Neural cell (in vitro differentiated cells): ENCODE measurements around the gene TBX4. TPM values are rescaled to one million over a fixed set of nuclear protein-coding genes. Genes with fewer than 3 reads are reported as not detected.

Source experiments
- H2AFZ ChIP-seq: fragments of 200-600, 300-800 bp; sonication (generic), shearing (Covaris generic); 2 replicates; pipeline ENCODE4 v1.6.0; 2014; ENCODE audit warnings: low read depth, mild to moderate bottlenecking, antibody characterized with exemption, low read length, moderate library complexity
- H3F3A ChIP-seq: fragments of 200-600 bp; shearing (Covaris generic); 2 replicates; pipeline ENCODE4 v1.6.1; 2016; ENCODE audit warnings: mild to moderate bottlenecking, moderate library complexity, mixed read lengths, antibody characterized with exemption, low read length; ENCODE audit not compliant: insufficient read depth, poor library complexity, severe bottlenecking
- H3K27ac ChIP-seq: fragments of 200-600, 300-800 bp; sonication (generic), shearing (Covaris generic); 2 replicates; pipeline ENCODE4 v1.5.1; 2014; ENCODE audit warnings: mild to moderate bottlenecking, low read length, moderate library complexity
- H3K27me3 ChIP-seq: fragments of 300-800, 200-600 bp; sonication (generic), shearing (Covaris generic); 2 replicates; pipeline ENCODE4 v1.6.0; 2014; ENCODE audit warnings: mild to moderate bottlenecking, low read depth, low read length, moderate library complexity; ENCODE audit not compliant: insufficient read depth
- H3K36me3 ChIP-seq: fragments of 300-800, 200-600 bp; sonication (generic), shearing (Covaris generic); 2 replicates; pipeline ENCODE4 v1.5.1; 2014; ENCODE audit warnings: mild to moderate bottlenecking, antibody characterized with exemption, low read length, moderate library complexity; ENCODE audit not compliant: insufficient read depth
- H3K4me2 ChIP-seq: fragments of 300-800, 200-600 bp; sonication (generic), shearing (Covaris generic); 2 replicates; pipeline ENCODE4 v1.6.0; 2014; ENCODE audit warnings: mild to moderate bottlenecking, low read length
- H3K4me3 ChIP-seq: fragments of 300-800, 200-600 bp; sonication (generic), shearing (Covaris generic); 2 replicates; pipeline ENCODE4 v1.5.1; 2014; ENCODE audit warnings: mild to moderate bottlenecking, low read length, moderate library complexity
- H3K79me2 ChIP-seq: fragments of 200-600 bp; shearing (Covaris generic); replicated peaks from 2 replicates; pipeline ENCODE4 v1.6.0; 2014; ENCODE audit warnings: mild to moderate bottlenecking, low read length, moderate library complexity; ENCODE audit not compliant: insufficient read depth
- H3K9ac ChIP-seq: fragments of 300-800, 200-600 bp; sonication (generic), shearing (Covaris generic); 2 replicates; pipeline ENCODE4 v1.6.1; 2016; ENCODE audit warnings: mild to moderate bottlenecking, low read length, mixed read lengths
- H3K9me2 ChIP-seq: fragments of 200-600 bp; shearing (Covaris generic); 2 replicates; pipeline ENCODE4 v1.6.1; 2016; ENCODE audit warnings: mild to moderate bottlenecking, low read length, mixed read lengths; ENCODE audit not compliant: insufficient read depth
- H3K9me3 ChIP-seq: fragments of 200-600, 300-800 bp; sonication (generic), shearing (Covaris generic); 2 replicates; pipeline ENCODE4 v1.6.1; 2016; ENCODE audit warnings: mild to moderate bottlenecking, mixed run types, low read length, moderate library complexity, mixed read lengths
- H4K20me1 ChIP-seq: fragments of 200-600 bp; shearing (Covaris generic); 2 replicates; pipeline ENCODE4 v1.6.1; 2016; ENCODE audit warnings: mild to moderate bottlenecking, mixed run types; ENCODE audit not compliant: insufficient read depth
- EP300 ChIP-seq: fragments of 450-650 bp; conservative IDR thresholded peaks from 2 replicates; pipeline ENCODE4 v1.6.1; 2014; ENCODE audit warnings: antibody characterized with exemption, mild to moderate bottlenecking, moderate library complexity; ENCODE audit not compliant: poor library complexity, severe bottlenecking
- EZH2 ChIP-seq: fragments of 200-600, 300-800 bp; shearing (Covaris generic), sonication (generic); IDR thresholded peaks from 2 replicates; pipeline ENCODE4 v1.6.1; 2014; ENCODE audit warnings: antibody characterized with exemption, low read length, borderline replicate concordance, mild to moderate bottlenecking; ENCODE audit not compliant: insufficient read depth, poor library complexity, severe bottlenecking
- MXI1 ChIP-seq: fragments of 450-650 bp; conservative IDR thresholded peaks from 2 replicates; pipeline ENCODE4 v1.6.1; 2014; ENCODE audit warnings: antibody characterized with exemption, mild to moderate bottlenecking; ENCODE audit not compliant: poor library complexity, severe bottlenecking
- POLR2AphosphoS5 ChIP-seq: IDR thresholded peaks from 2 replicates; pipeline ENCODE4 v1.6.1; 2012
- RAD21 ChIP-seq: fragments of 450-650 bp; conservative IDR thresholded peaks from 2 replicates; pipeline ENCODE4 v1.6.1; 2014; ENCODE audit warnings: antibody characterized with exemption, mild to moderate bottlenecking, moderate library complexity
- SMC3 ChIP-seq: fragments of 450-650 bp; conservative IDR thresholded peaks from 2 replicates; pipeline ENCODE4 v1.6.1; 2014; ENCODE audit warnings: antibody characterized with exemption, mild to moderate bottlenecking, moderate library complexity; ENCODE audit not compliant: poor library complexity
- TAF1 ChIP-seq: IDR thresholded peaks from 2 replicates; pipeline ENCODE4 v1.6.1; 2012; ENCODE audit warnings: low read depth
- polyA plus RNA-seq: library from polyadenylated mRNA; depleted of rRNA; stranded (reverse); fragments of >200 nt; gene quantifications from 2 replicates; pipeline ENCODE4 v1.2.3, GENCODE V29; 2014
- TF ChIP-seq, protein P1 (sequence below): fragments of 450-650 bp; IDR thresholded peaks from 2 replicates; pipeline ENCODE4 v1.5.1; 2014; ENCODE audit warnings: antibody characterized with exemption, mild to moderate bottlenecking, moderate library complexity; ENCODE audit not compliant: poor library complexity, severe bottlenecking
- TF ChIP-seq, protein P2 (sequence below): IDR thresholded peaks from 2 replicates; pipeline ENCODE4 v1.6.1; 2012; ENCODE audit warnings: borderline replicate concordance

TBX4 gene
- polyA plus RNA-seq, 1 donor from 2014 or later: not detected

DNA sequence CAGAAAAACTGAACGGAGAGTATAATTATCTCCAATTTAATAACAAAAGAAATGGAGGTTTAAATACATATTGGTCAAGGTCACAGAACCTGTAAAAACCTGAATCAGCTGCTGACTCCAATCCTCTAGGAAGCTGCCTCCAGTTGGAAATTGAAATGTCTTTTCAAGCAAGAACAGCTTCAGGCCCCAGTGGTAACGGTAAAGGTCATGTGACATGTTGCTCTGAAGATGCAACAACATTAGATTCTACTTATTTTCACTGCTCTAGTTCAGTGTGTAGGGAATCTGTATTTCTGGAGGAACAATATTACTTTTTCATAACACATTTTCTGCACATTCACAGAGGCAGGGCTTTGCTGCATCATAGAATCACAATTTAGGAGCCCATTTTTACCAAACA lies 58.8 kb downstream of the TBX4 start:
- H3K27ac ChIP-seq: no peak overlapping the region
- no peaks in the 10 kb centered on the region for H3K9me3 ChIP-seq
- H3K4me3 ChIP-seq: no peak overlapping the region
- H4K20me1 ChIP-seq: no peaks in the 10 kb centered on the region
- no peaks in the 10 kb centered on the region for H3K27me3 ChIP-seq
- H3F3A ChIP-seq: no peaks in the 10 kb centered on the region
- H3K36me3 ChIP-seq: no peaks in the 10 kb centered on the region
- H3K4me2 ChIP-seq: no peak overlapping the region
- H2AFZ ChIP-seq: no peak overlapping the region
- H3K9ac ChIP-seq: no peak overlapping the region
- H3K9me2 ChIP-seq: no peaks in the 10 kb centered on the region
- H3K79me2 ChIP-seq: no peaks in the 10 kb centered on the region
- no peak for TF ChIP-seq SMC3
- TF ChIP-seq, protein P1, sequence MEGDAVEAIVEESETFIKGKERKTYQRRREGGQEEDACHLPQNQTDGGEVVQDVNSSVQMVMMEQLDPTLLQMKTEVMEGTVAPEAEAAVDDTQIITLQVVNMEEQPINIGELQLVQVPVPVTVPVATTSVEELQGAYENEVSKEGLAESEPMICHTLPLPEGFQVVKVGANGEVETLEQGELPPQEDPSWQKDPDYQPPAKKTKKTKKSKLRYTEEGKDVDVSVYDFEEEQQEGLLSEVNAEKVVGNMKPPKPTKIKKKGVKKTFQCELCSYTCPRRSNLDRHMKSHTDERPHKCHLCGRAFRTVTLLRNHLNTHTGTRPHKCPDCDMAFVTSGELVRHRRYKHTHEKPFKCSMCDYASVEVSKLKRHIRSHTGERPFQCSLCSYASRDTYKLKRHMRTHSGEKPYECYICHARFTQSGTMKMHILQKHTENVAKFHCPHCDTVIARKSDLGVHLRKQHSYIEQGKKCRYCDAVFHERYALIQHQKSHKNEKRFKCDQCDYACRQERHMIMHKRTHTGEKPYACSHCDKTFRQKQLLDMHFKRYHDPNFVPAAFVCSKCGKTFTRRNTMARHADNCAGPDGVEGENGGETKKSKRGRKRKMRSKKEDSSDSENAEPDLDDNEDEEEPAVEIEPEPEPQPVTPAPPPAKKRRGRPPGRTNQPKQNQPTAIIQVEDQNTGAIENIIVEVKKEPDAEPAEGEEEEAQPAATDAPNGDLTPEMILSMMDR: no peak

DNA sequence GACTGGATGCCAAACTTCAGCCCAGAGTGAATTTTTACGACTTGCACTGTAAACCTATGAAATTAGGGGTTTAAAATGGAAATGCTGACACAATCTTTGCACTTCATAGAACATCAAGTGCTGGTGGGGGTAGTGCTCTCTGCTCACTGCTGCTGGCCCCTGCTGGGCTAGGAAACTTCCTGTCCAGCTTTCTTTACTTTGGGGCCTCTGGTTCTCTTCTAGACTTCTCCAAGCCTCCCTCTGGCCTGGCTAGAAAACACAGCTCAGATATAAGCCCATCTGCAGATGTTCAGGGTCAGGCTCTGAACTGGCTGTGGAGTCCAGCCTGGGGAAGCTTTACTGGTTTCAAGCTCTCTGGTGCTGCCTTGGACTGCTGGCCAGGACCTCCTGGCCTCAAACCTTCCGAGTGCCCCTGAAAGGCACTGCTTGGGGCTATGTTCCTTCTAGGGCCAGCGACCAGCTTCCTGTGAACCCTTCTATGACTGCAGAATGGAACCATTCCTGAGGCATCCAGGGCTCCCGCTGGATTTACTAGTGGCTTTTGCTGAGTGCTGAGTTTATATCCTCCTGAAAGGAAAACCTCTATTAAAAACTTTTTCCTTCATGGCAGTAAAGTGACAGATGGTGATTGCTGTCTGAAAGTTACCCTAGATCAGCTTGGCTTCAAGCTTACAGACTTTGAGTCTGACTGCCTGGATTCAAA lies 59.4 kb downstream of the TBX4 start:
- no peak for TF ChIP-seq RAD21
- TF ChIP-seq, protein P1: no peak
- no peak for TF ChIP-seq MXI1
- no peak for TF ChIP-seq POLR2AphosphoS5
- TF ChIP-seq TAF1: no peak
- TF ChIP-seq, protein P2, sequence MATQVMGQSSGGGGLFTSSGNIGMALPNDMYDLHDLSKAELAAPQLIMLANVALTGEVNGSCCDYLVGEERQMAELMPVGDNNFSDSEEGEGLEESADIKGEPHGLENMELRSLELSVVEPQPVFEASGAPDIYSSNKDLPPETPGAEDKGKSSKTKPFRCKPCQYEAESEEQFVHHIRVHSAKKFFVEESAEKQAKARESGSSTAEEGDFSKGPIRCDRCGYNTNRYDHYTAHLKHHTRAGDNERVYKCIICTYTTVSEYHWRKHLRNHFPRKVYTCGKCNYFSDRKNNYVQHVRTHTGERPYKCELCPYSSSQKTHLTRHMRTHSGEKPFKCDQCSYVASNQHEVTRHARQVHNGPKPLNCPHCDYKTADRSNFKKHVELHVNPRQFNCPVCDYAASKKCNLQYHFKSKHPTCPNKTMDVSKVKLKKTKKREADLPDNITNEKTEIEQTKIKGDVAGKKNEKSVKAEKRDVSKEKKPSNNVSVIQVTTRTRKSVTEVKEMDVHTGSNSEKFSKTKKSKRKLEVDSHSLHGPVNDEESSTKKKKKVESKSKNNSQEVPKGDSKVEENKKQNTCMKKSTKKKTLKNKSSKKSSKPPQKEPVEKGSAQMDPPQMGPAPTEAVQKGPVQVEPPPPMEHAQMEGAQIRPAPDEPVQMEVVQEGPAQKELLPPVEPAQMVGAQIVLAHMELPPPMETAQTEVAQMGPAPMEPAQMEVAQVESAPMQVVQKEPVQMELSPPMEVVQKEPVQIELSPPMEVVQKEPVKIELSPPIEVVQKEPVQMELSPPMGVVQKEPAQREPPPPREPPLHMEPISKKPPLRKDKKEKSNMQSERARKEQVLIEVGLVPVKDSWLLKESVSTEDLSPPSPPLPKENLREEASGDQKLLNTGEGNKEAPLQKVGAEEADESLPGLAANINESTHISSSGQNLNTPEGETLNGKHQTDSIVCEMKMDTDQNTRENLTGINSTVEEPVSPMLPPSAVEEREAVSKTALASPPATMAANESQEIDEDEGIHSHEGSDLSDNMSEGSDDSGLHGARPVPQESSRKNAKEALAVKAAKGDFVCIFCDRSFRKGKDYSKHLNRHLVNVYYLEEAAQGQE: no peak
- no peak for TF ChIP-seq EP300
- TF ChIP-seq SMC3: no peak
- TF ChIP-seq EZH2: no peak
- Histone ChIP-seq H3K36me3 (no peaks in the 10 kb centered on the region), H2AFZ (no peak overlapping the region), H3K9me3 (no peaks in the 10 kb centered on the region), H3K79me2 (no peaks in the 10 kb centered on the region), H3K9ac (no peak overlapping the region), H3K27me3 (no peaks in the 10 kb centered on the region), H3K4me2 (no peak overlapping the region), H3K4me3 (no peak overlapping the region), H3K27ac (no peak overlapping the region), H3F3A (no peaks in the 10 kb centered on the region), H3K9me2 (no peaks in the 10 kb centered on the region), H4K20me1 (no peaks in the 10 kb centered on the region)
